ENCODE data around the gene STOX1.
"Not testable (repeated sequence)": the region's sequence is repeated elsewhere in the genome, so short reads cannot be mapped to it uniquely, and the experiment has no call there.

The STOX1 gene

GRCh38 chr10:68795886-68796532 lies 31.3 kb upstream of the STOX1 start:
- H3K4me3 ChIP-seq (replicated peaks in 1 of 2; ENCODE audit: low read depth in 2 of 2, low read length in 2 of 2) = no peak overlapping the region
- no peak for DNase-seq (ENCODE audit: low read depth in 2 of 2)
- TF ChIP-seq, protein P1, sequence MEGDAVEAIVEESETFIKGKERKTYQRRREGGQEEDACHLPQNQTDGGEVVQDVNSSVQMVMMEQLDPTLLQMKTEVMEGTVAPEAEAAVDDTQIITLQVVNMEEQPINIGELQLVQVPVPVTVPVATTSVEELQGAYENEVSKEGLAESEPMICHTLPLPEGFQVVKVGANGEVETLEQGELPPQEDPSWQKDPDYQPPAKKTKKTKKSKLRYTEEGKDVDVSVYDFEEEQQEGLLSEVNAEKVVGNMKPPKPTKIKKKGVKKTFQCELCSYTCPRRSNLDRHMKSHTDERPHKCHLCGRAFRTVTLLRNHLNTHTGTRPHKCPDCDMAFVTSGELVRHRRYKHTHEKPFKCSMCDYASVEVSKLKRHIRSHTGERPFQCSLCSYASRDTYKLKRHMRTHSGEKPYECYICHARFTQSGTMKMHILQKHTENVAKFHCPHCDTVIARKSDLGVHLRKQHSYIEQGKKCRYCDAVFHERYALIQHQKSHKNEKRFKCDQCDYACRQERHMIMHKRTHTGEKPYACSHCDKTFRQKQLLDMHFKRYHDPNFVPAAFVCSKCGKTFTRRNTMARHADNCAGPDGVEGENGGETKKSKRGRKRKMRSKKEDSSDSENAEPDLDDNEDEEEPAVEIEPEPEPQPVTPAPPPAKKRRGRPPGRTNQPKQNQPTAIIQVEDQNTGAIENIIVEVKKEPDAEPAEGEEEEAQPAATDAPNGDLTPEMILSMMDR (IDR thresholded peaks at IDR 0.05; ENCODE audit: low read depth, low read length) = no peak

DNA sequence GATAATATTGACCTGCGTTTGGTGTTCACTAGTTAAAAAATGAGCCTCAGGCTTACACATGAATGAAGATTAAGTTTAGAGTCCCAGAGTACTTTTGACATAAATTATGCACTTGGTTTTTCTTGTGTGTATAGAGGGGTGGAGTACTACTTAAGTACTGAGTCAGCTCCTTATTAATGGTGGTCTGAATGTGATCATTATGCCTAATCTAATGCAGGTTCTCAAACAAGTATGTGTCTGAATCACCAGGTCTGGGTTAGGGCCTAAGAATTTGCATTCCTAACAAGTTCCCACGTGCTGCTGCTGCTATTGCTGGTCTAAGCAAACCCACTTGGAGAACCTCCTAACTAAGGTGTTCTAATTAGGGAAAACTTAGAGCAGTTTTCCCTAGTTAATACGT lies 30.7 kb upstream of the STOX1 start:
- TF ChIP-seq, protein P1 (IDR thresholded peaks at IDR 0.05; ENCODE audit: low read depth, low read length) = no peak
- no peak for DNase-seq (ENCODE audit: low read depth in 2 of 2)
- H3K4me3 ChIP-seq (replicated peaks in 1 of 2; ENCODE audit: low read depth in 2 of 2, low read length in 2 of 2) = no peak overlapping the region

DNA sequence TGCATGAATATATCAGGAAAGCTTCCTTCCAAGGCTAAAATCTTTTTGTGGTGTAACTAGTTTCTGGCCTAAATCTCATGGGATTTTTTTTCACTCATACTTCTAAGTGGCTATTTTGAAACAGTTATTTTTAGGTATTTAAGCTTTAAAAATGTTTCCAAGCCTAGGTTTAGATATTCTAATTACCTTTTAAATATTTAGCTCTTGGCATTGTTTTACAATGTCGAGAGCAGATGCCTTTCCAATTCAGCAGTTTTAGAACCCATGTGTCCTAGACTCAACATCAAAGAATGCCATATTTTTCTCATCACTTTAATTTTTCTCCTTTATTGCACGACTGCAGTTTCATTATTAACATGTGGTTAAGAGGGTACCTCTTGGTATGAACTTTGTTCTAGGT lies 27.1 kb upstream of the STOX1 start:
- DNase-seq (ENCODE audit: low read depth in 2 of 2) = no peak
- TF ChIP-seq, protein P1 (IDR thresholded peaks at IDR 0.05; ENCODE audit: low read depth, low read length) = no peak
- no peak overlapping the region for H3K4me3 ChIP-seq (replicated peaks in 1 of 2; ENCODE audit: low read depth in 2 of 2, low read length in 2 of 2)

- TF ChIP-seq, protein P1 (IDR thresholded peaks at IDR 0.05; ENCODE audit: low read depth, low read length) = no peak
- no peak overlapping the region for H3K4me3 ChIP-seq (replicated peaks in 1 of 2; ENCODE audit: low read depth in 2 of 2, low read length in 2 of 2)
- DNase-seq (ENCODE audit: low read depth in 2 of 2) = no peak
These were observed 22.6 kb upstream of the STOX1 start for GRCh38 chr10:68804692-68805091.

- not testable (repeated sequence) for H3K4me3 ChIP-seq (replicated peaks in 1 of 2; ENCODE audit: low read depth in 2 of 2, low read length in 2 of 2); DNase-seq (ENCODE audit: low read depth in 2 of 2)
These were observed 16.5 kb upstream of the STOX1 start for GRCh38 chr10:68810830-68811229.

DNA sequence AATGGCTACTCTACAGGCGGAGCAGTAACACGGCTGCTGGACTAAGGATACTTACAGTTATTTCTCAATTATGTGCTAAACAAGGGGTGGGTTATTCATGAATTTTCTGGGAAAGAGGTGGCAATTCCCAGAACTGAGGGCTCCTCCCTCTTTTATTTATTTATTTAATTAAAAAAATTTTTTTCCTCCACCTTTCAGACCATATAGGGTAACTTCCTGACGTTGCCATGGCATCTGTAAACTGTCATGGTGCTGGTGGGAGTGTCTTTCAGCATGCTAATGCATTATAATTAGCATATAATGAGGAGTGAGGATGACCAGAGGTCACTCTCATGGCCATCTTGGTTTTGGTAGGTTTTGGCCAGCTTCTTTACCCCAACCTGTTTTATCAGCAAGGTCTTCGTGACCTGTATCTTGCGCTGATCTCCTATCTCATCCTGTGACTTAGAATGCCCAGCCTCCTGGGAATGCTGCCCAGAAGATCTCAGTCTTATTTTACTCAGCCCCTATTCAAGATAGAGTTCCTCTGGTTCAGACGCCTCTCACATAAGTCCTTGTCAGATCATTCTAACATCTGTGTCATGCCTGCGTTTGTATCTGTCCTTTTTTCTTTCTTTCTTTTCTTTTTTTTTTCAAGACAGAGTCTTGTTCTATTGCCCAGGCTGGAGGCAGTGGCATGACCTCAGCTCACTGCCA lies 15.9 kb upstream of the STOX1 start:
- DNase-seq (ENCODE audit: low read depth in 2 of 2) = no peak
- TF ChIP-seq, protein P1 (IDR thresholded peaks at IDR 0.05; ENCODE audit: low read depth, low read length) = no peak
- H3K4me3 ChIP-seq (replicated peaks in 1 of 2; ENCODE audit: low read depth in 2 of 2, low read length in 2 of 2) = no peak overlapping the region

DNA sequence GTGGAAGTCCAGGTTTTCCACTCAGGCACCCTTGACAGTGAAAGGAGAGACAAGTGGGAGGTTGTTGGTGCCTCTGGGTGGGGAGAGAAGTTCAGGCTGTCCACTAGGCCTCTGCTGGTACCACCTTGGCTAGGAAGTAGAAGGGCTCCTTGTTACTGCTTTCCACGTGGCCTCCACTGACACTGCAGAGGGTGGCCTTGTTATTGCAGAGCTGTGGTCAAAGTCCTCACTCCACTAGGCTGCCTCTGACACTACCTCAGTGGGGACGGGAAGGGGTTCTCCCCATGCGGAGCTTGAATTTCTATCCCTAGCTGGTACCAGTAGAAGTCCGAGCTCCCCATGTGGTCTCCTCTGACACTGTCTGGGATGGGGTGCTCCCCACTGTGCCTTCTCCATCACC lies 14.9 kb upstream of the STOX1 start:
- H3K4me3 ChIP-seq (replicated peaks in 1 of 2; ENCODE audit: low read depth in 2 of 2, low read length in 2 of 2) = no peak overlapping the region
- DNase-seq (ENCODE audit: low read depth in 2 of 2) = no peak
- TF ChIP-seq, protein P1 (IDR thresholded peaks at IDR 0.05; ENCODE audit: low read depth, low read length) = no peak

Measured in cardiac fibroblast (primary cell).